NOMO-1 treated with dmso at 0.1 percent for 144 hours (cell line): ENCODE data around the gene BBS9.

Experiments used
- DNase-seq: peaks from one replicate; lab custom pipeline; 2025; ENCODE audit not compliant: unreplicated experiment; lab: John Stamatoyannopoulos, UW

Gene BBS9

DNA sequence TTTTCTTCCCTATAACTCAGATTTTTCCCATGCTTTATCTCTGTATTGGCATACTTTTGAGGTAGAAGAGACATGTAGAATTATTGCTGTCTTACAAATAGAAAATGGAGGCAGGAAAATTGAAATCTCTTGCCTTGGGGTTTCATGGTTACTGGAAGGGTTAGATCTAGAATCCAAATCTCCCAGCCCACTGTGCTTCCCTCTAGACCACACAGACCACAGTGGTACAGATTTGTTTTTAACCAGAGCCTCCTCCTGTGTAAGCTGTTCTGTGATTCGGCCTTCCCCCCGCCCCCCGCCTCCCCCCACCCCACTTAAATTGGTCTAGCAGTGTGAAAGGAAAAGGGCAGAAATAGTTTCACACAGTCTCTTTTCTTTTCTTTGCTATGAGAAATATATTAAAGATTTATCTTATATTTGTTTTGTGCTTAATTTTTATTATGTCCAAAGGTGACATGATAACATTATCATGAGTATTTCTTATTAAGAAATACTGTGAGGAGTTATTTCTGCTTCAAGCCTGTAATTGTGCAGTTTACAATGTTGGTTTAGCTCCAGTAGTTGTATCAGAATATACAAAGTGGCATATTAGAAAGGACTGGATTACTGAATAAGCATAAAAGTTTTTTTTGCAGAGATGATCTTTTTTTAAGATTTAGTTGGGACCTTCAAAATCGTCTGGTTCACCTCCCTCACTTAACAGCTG, 407.2 kb downstream of the BBS9 start:
- no peak for DNase-seq

DNA sequence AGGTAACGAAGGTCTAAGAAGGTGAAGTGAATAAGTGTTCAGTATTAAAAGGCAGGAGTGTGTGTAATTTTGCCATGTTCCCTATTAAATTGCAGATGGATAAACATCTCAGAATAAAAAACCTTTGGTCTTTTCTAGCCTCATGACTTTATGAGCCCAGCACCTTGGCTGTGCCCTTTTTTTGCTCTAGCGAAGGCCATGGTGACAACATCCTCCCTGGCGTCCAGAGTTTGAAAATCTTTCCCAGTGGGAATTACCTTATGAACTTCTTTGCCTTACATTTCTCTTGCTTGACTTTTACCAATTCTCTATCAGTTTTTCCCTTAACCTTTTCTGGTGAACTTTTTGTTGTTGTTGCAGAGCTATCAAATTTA, 407.7 kb downstream of the BBS9 start:
- DNase-seq, result no peak

GRCh38 chr7:33539198-33539597, 409.8 kb downstream of the BBS9 start:
- DNase-seq, result no peak

DNA sequence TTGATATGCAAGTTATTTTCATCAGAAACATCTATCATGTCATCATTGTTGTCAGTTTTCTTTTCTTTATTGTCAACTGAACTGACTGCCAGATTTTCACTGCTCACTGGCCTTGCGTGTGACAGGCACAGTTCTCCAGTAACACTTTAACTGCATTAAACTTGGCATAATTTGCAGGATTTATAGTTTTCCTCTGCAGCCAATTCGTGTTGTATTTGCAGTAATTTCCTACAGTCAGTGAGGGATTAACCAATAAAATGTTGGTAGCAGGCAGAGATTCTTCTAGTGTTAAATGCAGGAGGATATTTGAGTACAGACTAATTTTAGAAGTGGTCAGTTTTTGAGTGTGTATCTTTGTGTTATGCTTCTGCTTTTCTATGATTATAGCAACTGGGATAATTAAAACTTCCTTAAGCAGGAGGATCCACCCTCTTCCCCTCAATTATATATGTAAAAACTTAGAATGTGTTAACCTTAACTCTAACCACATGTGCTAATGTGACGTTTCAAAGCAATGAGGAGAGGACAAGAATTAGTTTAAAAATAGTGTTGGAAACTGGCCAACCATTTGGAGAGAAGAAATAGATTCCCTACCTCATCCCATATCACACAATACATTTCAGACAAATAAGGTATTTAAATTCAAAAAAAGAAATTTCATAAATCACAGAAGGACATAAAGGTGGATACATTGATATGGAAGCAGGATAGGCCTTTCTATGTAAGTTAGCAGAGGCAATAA, 410.5 kb downstream of the BBS9 start:
- peak; percentile 43 for DNase-seq

DNA sequence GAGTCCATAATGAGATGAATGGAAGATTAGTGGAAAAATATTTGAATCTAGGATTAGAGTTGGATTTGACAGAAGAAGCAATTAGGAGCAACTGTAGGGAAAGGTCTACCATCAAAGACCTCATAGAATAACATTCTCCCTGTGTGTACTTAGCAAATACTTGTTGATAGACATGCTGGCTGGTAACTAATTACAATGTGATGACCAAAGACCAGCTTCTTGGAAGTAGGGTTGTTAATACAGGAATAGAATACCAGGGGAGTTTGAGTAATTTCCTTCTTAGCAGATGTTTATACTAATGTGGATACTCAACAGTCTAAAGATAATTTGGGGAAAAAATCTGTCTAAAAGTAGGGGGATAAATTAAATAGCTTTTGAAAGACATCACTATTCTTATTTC, 418.5 kb downstream of the BBS9 start:
- DNase-seq, result no peak

- DNase-seq, result no peak
Measured at GRCh38 chr7:33550363-33550762, 421.0 kb downstream of the BBS9 start.

DNA sequence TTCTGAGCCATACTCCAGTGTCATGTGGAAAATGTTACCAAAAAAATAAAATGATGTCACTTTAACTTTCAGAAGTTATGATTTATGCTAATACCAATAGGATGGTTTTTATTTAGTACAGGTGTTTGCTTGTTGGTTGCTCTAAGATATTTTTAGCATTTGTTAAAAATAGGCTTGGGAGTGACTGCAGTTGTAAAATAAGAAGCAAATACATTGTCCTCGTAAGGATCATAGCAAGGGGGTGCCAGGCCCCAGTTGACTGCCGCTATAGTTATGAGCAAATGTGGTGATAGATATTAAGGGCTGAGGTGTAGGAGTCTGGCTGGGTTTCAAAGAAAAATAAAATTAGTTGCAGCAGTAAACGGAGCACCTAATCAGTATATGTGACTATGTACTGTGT, 421.6 kb downstream of the BBS9 start:
- DNase-seq, result no peak

GRCh38 chr7:33554046-33554445, 424.7 kb downstream of the BBS9 start:
- DNase-seq, result no peak

DNA sequence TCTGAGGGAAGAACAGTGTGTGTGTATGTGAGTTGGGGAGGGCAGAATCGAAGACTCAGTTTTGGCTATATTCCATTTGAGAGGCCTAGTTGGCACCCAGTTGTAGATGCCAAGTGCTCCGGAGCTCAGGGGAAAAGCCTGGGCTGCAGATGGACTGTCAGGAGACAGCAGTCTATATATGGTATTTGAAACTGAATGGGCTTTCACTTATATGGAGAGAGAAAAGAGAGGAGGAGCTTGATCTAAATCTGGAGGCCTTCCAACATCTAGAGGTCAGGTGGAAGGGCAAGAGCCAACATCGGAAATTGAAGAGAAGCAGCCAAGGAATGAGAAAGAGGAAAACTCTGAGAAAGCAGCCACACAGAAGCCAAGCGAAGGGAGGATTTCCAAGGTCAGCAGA, 425.2 kb downstream of the BBS9 start:
- DNase-seq, result no peak

GRCh38 chr7:33556472-33556871, 427.1 kb downstream of the BBS9 start:
- DNase-seq, result no peak

DNA sequence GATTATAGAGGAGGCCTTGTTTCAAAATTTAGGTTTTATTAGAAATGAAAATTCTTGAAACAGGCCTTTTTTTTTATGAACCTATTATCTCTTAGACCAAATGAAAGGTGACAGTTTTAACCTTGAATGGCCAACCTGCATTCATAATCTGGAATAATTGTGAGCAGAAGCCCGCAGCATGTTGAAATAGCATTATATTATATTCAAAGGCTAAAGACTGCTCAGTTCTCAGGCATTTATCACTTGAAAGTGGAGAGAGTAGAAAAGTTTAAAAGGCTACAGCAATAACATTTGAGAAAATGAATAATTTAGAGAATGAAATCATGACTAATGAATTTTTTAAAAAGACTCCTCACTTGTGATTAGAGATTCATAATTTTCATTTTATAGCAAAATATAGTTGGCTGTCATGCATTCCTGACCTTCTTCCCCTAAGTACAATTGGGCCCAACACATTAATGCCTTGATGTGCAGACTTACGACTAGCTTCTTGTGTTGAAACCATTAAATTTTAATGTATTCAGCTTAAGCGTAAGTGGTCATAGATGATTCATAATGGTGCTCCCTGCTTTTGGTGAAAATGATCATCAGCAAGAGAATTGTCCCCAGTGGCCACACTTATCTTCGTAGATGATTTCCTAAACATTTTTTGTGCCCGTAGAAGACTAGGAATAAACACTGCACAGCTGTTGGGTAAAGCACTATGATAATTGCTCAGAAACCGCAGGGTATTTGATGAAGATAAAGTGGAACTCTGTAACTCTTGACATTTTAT, 429.4 kb downstream of the BBS9 start:
- DNase-seq, result no peak

DNA sequence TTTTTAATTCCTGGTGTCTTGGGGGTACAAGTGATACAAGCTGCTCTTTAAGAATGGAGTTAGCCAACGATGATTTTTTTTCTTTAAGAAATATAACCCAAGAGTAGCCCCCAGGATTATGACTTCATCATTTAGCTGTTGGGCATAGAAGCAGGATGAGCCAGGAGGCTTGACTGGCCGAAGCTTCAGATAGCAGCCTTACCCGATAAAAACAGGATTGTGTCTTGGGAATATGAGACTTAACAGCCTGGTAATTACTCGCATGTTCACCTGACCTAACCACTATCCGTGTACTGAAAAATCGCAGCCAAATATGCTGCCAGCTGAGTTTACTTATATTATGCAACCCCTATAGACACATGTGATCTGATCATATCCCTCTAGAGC, 430.0 kb downstream of the BBS9 start:
- no peak for DNase-seq

GRCh38 chr7:33562996-33563395, 433.6 kb downstream of the BBS9 start:
- no peak for DNase-seq

- DNase-seq, result no peak
Measured at GRCh38 chr7:33563651-33564050, 434.3 kb downstream of the BBS9 start.

DNA sequence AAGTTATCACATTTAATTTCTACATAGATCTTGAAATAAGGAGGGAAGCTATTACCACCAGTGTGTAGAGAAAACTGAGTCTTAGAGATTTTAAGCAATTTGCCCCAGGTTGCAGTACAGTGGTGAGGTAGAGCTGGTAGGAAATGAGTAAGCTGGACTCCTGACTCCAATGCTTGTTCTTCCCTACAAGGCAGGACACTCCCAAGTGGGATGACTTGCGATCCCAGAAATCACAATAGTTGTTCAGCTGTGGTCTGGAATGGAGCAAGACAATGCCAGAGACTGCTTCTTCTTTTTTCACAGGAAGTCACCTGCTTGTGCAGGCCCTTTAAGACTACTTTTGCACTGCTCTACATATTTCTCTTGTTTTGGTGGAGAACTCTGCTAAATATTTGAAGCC, 448.8 kb downstream of the BBS9 start:
- no peak for DNase-seq

DNA sequence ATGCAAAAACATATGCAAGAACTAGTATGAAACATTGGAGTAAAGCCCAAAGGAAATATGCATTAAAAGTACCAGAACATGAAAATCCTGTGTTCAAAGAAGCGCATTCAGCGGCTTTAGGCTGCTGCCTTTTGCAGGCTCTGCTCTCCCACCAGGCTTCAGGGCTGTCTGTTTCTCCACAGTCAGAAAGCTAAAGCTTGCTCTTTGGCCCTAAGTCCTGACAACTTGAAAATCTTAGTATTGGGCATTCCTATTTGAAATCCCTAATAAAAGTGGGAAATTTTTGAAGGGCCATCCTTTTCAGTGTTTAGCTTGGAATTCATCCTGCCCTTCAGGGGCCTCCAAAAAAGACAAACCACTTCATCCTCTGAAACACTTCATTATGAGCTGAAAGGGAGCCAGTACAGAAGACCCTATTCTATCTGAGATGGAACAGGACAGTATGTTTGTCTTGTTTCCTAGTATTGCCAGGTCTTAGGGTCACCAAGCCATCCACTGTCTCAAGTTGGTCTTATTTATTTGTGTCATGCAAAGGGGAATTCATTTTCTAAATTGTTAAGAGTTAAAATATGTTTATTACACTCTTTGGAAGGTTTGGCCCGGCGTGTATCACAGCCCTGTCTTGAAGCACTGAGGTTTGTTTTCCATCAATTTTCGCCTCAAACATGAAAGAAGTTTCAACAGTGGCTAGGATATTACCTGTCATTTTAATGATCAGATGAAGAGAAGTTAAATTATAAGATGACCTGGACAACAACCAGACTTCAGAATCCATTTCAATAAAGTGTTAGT, 449.7 kb downstream of the BBS9 start:
- no peak for DNase-seq

- DNase-seq, result no peak
Measured at GRCh38 chr7:33579673-33579960, 450.3 kb downstream of the BBS9 start.

DNA sequence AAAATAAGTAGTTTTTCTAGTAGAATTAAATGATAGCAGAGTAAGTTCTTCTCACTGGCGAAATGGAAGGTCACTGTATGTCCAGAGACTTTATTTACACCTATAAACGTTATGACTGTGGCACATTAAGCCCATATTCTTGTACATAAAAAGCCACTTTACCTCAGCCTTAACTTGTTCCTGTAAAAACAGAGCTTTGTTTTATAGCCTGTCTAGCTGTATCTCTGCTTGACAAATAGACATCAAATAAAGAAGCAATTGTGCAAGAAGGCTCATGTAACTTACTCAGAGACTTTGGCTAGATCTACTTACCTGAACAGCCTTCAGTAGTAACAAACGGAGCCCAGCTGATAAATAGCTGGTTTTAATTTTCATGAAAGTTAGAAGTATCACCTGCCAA, 451.9 kb downstream of the BBS9 start:
- DNase-seq, result no peak

- no peak for DNase-seq
Measured at GRCh38 chr7:33582104-33582503, 452.7 kb downstream of the BBS9 start.

DNA sequence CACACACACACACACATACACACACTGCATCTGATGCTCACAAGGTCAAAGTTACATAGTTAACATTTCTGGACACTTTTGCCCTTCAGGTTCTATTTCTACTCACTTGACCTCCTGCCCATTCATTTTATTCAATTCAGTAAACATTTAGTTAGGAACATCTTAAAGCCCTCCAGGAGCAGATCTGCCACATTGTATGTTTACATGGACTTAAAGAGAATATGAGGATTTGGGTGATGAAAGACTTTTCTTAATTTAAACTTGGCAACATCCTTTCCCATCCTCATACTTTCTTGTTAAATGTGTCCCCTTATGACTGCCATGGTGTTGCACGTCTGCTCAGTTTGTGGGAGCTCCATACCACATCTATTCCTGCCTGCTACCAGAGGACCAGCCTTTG, 453.2 kb downstream of the BBS9 start:
- no peak for DNase-seq

GRCh38 chr7:33589911-33590310, 460.5 kb downstream of the BBS9 start:
- DNase-seq, result no peak

- DNase-seq, result no peak
Measured at GRCh38 chr7:33590916-33591315, 461.6 kb downstream of the BBS9 start.
